K562 (cell line): Measurements from ENCODE around the gene IL17RC. TPM values are rescaled to one million over a fixed set of nuclear protein-coding genes. Genes with fewer than 3 reads are reported as not detected.
A peak's percentile ranks its signal among the peaks of the same experiment; 100 is the strongest.

Experiments used
- ATAC-seq: fragments of 200-7000 bp; cut with Tn5 transposase; 3 replicates; pipeline ENCODE4 v1.9.1; 2020; ENCODE audit warnings: moderate library complexity
- BruUV-seq: library from RNA; stranded (reverse); fragments of 400-500 nt; replicated peaks from 2 replicates; lab custom pipeline; 2021; lab: Mats Ljungman, UMichigan
- CTCF ChIA-PET: fragments of 300-600 bp; formaldehyde crosslinking; extraction: SDS; loops from one replicate; lab custom pipeline; 2021; ENCODE audit warnings: low intra/inter-chr PET ratio; lab: Yijun Ruan, JAX
- POLR2A ChIA-PET: fragments of 300-600, 350-650 bp; sonication (Branson Sonifier 250); formaldehyde crosslinking; extraction: SDS; loops from one replicate; lab custom pipeline; 2021; ENCODE audit warnings: antibody characterized with exemption, inconsistent platforms; lab: Yijun Ruan, JAX
- DNase-seq, 4 experiments: peaks; one replicate each; pipeline versions ENCODE4 v3.0.0 to v3.0.0-alpha.2; 2011 to 2018; ENCODE audit warnings: low spot score in 3 of 4, mixed read lengths in 3 of 4; ENCODE audit errors: extremely low read depth in 1 of 4
- FAIRE-seq: peaks from 2 replicates; lab custom pipeline; 2011; peaks lifted over from hg19 to GRCh38; lab: Jason Lieb, UNC
- H2AFZ ChIP-seq: 2 replicates; pipeline ENCODE4 v1.6.0; 2011; ENCODE audit warnings: low read depth, low read length, control low read depth, inconsistent platforms
- H3K27ac ChIP-seq: fragments of 200-600 bp; 3 replicates; pipeline ENCODE4 v1.8.0; 2011; ENCODE audit warnings: low read depth, mild to moderate bottlenecking, control low read depth, inconsistent platforms, low read length, moderate library complexity, mixed read lengths; ENCODE audit errors: extremely low read depth
- H3K27me3 ChIP-seq, 2 experiments: fragments of 300-600 bp in 1 of 2; 2 replicates in 1 of 2; 3 replicates in 1 of 2; pipeline versions ENCODE4 v1.6.0 to v1.8.0; 2011; ENCODE audit warnings: inconsistent platforms in 2 of 2, low read length in 2 of 2, mild to moderate bottlenecking in 1 of 2, mixed read lengths in 1 of 2, moderate library complexity in 1 of 2; ENCODE audit not compliant: control insufficient read depth in 2 of 2, insufficient read depth in 2 of 2
- H3K36me3 ChIP-seq: fragments of 300-600 bp; 3 replicates; pipeline ENCODE4 v1.8.0; 2011; ENCODE audit warnings: mild to moderate bottlenecking, low read length, inconsistent platforms; ENCODE audit not compliant: control insufficient read depth, insufficient read depth
- H3K4me1 ChIP-seq, 2 experiments: fragments of 200-600 bp in 1 of 2; replicated peaks in 1 of 2; 2 replicates in 1 of 2; 3 replicates in 1 of 2; pipeline versions ENCODE4 v1.5.1 to v1.8.0; 2011; ENCODE audit warnings: inconsistent platforms in 2 of 2, low read length in 2 of 2, mild to moderate bottlenecking in 1 of 2, mixed read lengths in 1 of 2, moderate library complexity in 1 of 2; ENCODE audit not compliant: control insufficient read depth in 2 of 2, insufficient read depth in 2 of 2
- H3K4me2 ChIP-seq: 2 replicates; pipeline ENCODE4 v1.6.1; 2011; ENCODE audit warnings: low read length, control low read depth, inconsistent platforms, mixed read lengths; ENCODE audit not compliant: insufficient read depth
- H3K4me3 ChIP-seq: fragments of 200-600 bp; sonication (generic), shearing (Covaris generic); 2 replicates; pipeline ENCODE4 v1.5.1; 2016; ENCODE audit warnings: control low read depth, inconsistent platforms
- H3K79me2 ChIP-seq: fragments of 200-600 bp; 3 replicates; pipeline ENCODE4 v1.8.0; 2011; ENCODE audit warnings: low read length, inconsistent platforms; ENCODE audit not compliant: control insufficient read depth, insufficient read depth
- H3K9ac ChIP-seq, 2 experiments: 2 replicates each; pipeline versions ENCODE4 v1.6.0 to v1.6.1; 2011; ENCODE audit warnings: low read depth in 2 of 2, low read length in 2 of 2, control low read depth in 1 of 2, inconsistent platforms in 1 of 2, mild to moderate bottlenecking in 1 of 2, mixed read lengths in 1 of 2; ENCODE audit not compliant: insufficient read depth in 1 of 2
- H3K9me1 ChIP-seq: one replicate; pipeline ENCODE4 v1.6.0; 2011; ENCODE audit warnings: inconsistent platforms, mild to moderate bottlenecking, low read length, moderate library complexity; ENCODE audit not compliant: control insufficient read depth, insufficient read depth
- H3K9me3 ChIP-seq: replicated peaks from 2 replicates; pipeline ENCODE4 v1.5.1; 2011; ENCODE audit warnings: low read depth, low read length, inconsistent platforms; ENCODE audit not compliant: control insufficient read depth, insufficient read depth
- H4K20me1 ChIP-seq: replicated peaks from 2 replicates; pipeline ENCODE4 v1.6.1; 2011; ENCODE audit warnings: low read length, inconsistent platforms, mixed read lengths; ENCODE audit not compliant: control insufficient read depth, insufficient read depth
- BRD4 ChIP-seq: fragments of 200-600 bp; sonication (generic); IDR thresholded peaks from 2 replicates; pipeline ENCODE4 v1.6.1; 2017; ENCODE audit warnings: inconsistent platforms
- ELF4 ChIP-seq: fragments of 450-650 bp; formaldehyde crosslinking; IDR thresholded peaks from 2 replicates; pipeline ENCODE4 v1.4.0; 2022; ENCODE audit warnings: missing genetic modification characterization
- GATA2 ChIP-seq: sonication (generic); formaldehyde crosslinking; IDR thresholded peaks from 2 replicates; pipeline ENCODE4 v1.4.0; 2020; ENCODE audit warnings: mild to moderate bottlenecking, missing genetic modification reagents
- PHF20 ChIP-seq: fragments of 450-650 bp; IDR thresholded peaks from 2 replicates; pipeline ENCODE4 v1.6.1; 2018; ENCODE audit not compliant: partially characterized antibody
- RCOR1 ChIP-seq, 2 experiments: IDR thresholded peaks; 2 replicates each; pipeline ENCODE4 v1.6.1; 2012; ENCODE audit warnings: low read depth in 2 of 2, low read length in 2 of 2, borderline replicate concordance in 1 of 2, improper control_type of control experiment in 1 of 2
- SMARCE1 ChIP-seq: fragments of 450-650 bp; IDR thresholded peaks from 2 replicates; pipeline ENCODE4 v1.7.1; 2016; ENCODE audit warnings: mild to moderate bottlenecking
- SNIP1 ChIP-seq: fragments of 450-650 bp; IDR thresholded peaks from 2 replicates; pipeline ENCODE4 v1.7.1; 2017; ENCODE audit warnings: low read depth, mild to moderate bottlenecking
- TOE1 ChIP-seq, 2 experiments: fragments of 450-650 bp in 1 of 2; sonication (generic) in 1 of 2; formaldehyde crosslinking in 1 of 2; IDR thresholded peaks; 2 replicates each; pipeline versions ENCODE4 v1.7.1 to v1.8.0; 2016 to 2022; ENCODE audit warnings: borderline replicate concordance in 2 of 2, mild to moderate bottlenecking in 2 of 2, antibody characterized with exemption in 1 of 2, inconsistent platforms in 1 of 2, low read depth in 1 of 2, missing genetic modification reagents in 1 of 2, moderate library complexity in 1 of 2
- ZC3H8 ChIP-seq: fragments of 450-650 bp; IDR thresholded peaks from 2 replicates; pipeline ENCODE4 v1.6.1; 2017
- WGBS: fragments of 100-300 bp; shearing (Covaris generic); methylation state at CpG from one replicate; pipeline ENCODE4 v1.1.6; 2016; ENCODE audit warnings: low coverage, mixed read lengths; ENCODE audit not compliant: insufficient coverage; ENCODE audit errors: missing lambda C conversion rate; 5-methylcytosine and 5-hydroxymethylcytosine counted together
- in situ Hi-C: fragments of 300-500 bp; cut with MboI; formaldehyde crosslinking; loops from 4 replicates; pipeline ENCODE4 v1.15.0; 2018; ENCODE audit warnings: inconsistent platforms, mixed read lengths
- intact Hi-C: fragments of 100-400 bp; cut with micrococcal nuclease; formaldehyde crosslinking; loops from 2 replicates; pipeline ENCODE4 v1.14.2; 2022
- polyA plus RNA-seq, 8 experiments: library from polyadenylated mRNA; depleted of rRNA in 4 of 8; stranded (reverse) in 5 of 8; unstranded in 3 of 8; fragments of >200 nt; fragmentation: Nextera tagmentation in 2 of 8; fragmentation: Illumina TruSeq in 1 of 8; extraction: Ambion mirVana in 2 of 8; extraction: Trizol in 1 of 8; gene quantifications; 2 replicates each; pipeline versions ENCODE4 v1.2.1 to v1.2.3, GENCODE V29; 2011 to 2014; ENCODE audit warnings: inconsistent platforms in 1 of 8, missing spikeins in 1 of 8
- total RNA-seq, 7 experiments: library from RNA; depleted of rRNA in 6 of 7; stranded (reverse); fragments of >200 nt in 6 of 7; fragmentation: Illumina TruSeq in 2 of 7; extraction: Trizol in 2 of 7; gene quantifications; 2 replicates each; pipeline versions ENCODE4 v1.2.1 to v1.2.3, GENCODE V29; 2011 to 2021; ENCODE audit warnings: low replicate concordance in 1 of 7
- TF ChIP-seq, protein P1 (sequence below): fragments of 450-650 bp; IDR thresholded peaks from 2 replicates; pipeline ENCODE4 v1.6.1; 2017; ENCODE audit warnings: antibody characterized with exemption
- TF ChIP-seq, protein P2 (sequence below), 2 experiments: fragments of 450-650 bp; IDR thresholded peaks; 2 replicates each; pipeline ENCODE4 v1.6.1; 2018; ENCODE audit warnings: mild to moderate bottlenecking in 2 of 2, low read depth in 1 of 2; ENCODE audit not compliant: partially characterized antibody in 2 of 2
- TF ChIP-seq, protein P3 (sequence below): fragments of 450-650 bp; IDR thresholded peaks from 2 replicates; pipeline ENCODE4 v1.6.1; 2016; ENCODE audit warnings: borderline replicate concordance

Gene IL17RC
- total and polyA plus RNA-seq, 9 of the 15 experiments (the other 6 are each of a cell fraction or from before 2014, with no cell fraction given): 0.15 to 11.4 (median 7.1) TPM; not detected in 1

GRCh38 chr3:9899289-9899791 lies 17.6 kb upstream of the IL17RC start:
- WGBS: 46% methylated on average over 2 of the region's 3 CpGs
- Histone ChIP-seq H3K27ac (no peak overlapping the region), H3K4me1 (peaks cover 38 to 48% of the 10 kb centered on the region in 2 experiments), H3K9me3 (no peaks in the 10 kb centered on the region), H2AFZ (no peak overlapping the region), H3K4me2 (no peak overlapping the region), H3K79me2 (no peaks in the 10 kb centered on the region; the same call in 2 of the 3 replicates), H3K9ac (no peak overlapping the region), H3K9me1 (no peaks in the 10 kb centered on the region), H3K27me3 (no peaks in the 10 kb centered on the region), H4K20me1 (no peaks in the 10 kb centered on the region), H3K36me3 (peaks cover 5% of the 10 kb centered on the region), H3K4me3 (no peak overlapping the region)
- BruUV-seq: no TSS peak
- intact Hi-C loops (no loop called here), in situ Hi-C loops (no loop called here)
- ChIA-PET CTCF (no interaction called here), POLR2A (interaction anchor here (1.0 kb wide), 1 partner anchor 13 kb away, joined by 3 read pairs; no protein-coding TSS in a partner anchor)
- no peak for ATAC-seq
- no peak for DNase-seq
- no peak for FAIRE-seq
- TF ChIP-seq GATA2: peak; percentile 57
- peak; percentile 45; the same call in 1 of the 2 replicates for TF ChIP-seq TOE1 (IDR thresholded peaks at IDR 0.05; ENCODE audit: borderline replicate concordance)
- TF ChIP-seq TOE1 (CRISPR knock-in tag; IDR thresholded peaks at IDR 0.05; ENCODE audit: borderline replicate concordance, low read depth): no peak
- TF ChIP-seq, protein P1, sequence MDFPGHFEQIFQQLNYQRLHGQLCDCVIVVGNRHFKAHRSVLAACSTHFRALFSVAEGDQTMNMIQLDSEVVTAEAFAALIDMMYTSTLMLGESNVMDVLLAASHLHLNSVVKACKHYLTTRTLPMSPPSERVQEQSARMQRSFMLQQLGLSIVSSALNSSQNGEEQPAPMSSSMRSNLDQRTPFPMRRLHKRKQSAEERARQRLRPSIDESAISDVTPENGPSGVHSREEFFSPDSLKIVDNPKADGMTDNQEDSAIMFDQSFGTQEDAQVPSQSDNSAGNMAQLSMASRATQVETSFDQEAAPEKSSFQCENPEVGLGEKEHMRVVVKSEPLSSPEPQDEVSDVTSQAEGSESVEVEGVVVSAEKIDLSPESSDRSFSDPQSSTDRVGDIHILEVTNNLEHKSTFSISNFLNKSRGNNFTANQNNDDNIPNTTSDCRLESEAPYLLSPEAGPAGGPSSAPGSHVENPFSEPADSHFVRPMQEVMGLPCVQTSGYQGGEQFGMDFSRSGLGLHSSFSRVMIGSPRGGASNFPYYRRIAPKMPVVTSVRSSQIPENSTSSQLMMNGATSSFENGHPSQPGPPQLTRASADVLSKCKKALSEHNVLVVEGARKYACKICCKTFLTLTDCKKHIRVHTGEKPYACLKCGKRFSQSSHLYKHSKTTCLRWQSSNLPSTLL: peak; percentile 59; the same call in 1 of the 2 replicates
- no peak for TF ChIP-seq PHF20
- peak; percentile 66; the same call in 1 of the 2 replicates for TF ChIP-seq ZC3H8
- TF ChIP-seq RCOR1 (IDR thresholded peaks at IDR 0.05; ENCODE audit: borderline replicate concordance in 1 of 2, low read depth in 2 of 2, low read length in 2 of 2): 0 out of 4 replicates have a peak, but pooled peaks of 1 of the 2 experiments have one; percentile 16
- 0 out of 2 replicates have a peak, but pooled peaks have one; percentile 79 for TF ChIP-seq SMARCE1
- no peak for TF ChIP-seq BRD4
- peak; percentile 89 for TF ChIP-seq ELF4
- TF ChIP-seq, protein P2, sequence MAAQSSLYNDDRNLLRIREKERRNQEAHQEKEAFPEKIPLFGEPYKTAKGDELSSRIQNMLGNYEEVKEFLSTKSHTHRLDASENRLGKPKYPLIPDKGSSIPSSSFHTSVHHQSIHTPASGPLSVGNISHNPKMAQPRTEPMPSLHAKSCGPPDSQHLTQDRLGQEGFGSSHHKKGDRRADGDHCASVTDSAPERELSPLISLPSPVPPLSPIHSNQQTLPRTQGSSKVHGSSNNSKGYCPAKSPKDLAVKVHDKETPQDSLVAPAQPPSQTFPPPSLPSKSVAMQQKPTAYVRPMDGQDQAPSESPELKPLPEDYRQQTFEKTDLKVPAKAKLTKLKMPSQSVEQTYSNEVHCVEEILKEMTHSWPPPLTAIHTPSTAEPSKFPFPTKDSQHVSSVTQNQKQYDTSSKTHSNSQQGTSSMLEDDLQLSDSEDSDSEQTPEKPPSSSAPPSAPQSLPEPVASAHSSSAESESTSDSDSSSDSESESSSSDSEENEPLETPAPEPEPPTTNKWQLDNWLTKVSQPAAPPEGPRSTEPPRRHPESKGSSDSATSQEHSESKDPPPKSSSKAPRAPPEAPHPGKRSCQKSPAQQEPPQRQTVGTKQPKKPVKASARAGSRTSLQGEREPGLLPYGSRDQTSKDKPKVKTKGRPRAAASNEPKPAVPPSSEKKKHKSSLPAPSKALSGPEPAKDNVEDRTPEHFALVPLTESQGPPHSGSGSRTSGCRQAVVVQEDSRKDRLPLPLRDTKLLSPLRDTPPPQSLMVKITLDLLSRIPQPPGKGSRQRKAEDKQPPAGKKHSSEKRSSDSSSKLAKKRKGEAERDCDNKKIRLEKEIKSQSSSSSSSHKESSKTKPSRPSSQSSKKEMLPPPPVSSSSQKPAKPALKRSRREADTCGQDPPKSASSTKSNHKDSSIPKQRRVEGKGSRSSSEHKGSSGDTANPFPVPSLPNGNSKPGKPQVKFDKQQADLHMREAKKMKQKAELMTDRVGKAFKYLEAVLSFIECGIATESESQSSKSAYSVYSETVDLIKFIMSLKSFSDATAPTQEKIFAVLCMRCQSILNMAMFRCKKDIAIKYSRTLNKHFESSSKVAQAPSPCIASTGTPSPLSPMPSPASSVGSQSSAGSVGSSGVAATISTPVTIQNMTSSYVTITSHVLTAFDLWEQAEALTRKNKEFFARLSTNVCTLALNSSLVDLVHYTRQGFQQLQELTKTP (IDR thresholded peaks at IDR 0.05; ENCODE audit: low read depth in 1 of 2, partially characterized antibody in 2 of 2): peak in 1 of 2 experiments; percentile 65
- TF ChIP-seq, protein P3, sequence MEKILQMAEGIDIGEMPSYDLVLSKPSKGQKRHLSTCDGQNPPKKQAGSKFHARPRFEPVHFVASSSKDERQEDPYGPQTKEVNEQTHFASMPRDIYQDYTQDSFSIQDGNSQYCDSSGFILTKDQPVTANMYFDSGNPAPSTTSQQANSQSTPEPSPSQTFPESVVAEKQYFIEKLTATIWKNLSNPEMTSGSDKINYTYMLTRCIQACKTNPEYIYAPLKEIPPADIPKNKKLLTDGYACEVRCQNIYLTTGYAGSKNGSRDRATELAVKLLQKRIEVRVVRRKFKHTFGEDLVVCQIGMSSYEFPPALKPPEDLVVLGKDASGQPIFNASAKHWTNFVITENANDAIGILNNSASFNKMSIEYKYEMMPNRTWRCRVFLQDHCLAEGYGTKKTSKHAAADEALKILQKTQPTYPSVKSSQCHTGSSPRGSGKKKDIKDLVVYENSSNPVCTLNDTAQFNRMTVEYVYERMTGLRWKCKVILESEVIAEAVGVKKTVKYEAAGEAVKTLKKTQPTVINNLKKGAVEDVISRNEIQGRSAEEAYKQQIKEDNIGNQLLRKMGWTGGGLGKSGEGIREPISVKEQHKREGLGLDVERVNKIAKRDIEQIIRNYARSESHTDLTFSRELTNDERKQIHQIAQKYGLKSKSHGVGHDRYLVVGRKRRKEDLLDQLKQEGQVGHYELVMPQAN: peak; percentile 55; the same call in 1 of the 2 replicates
- TF ChIP-seq SNIP1: 0 out of 2 replicates have a peak, but pooled peaks have one; percentile 26
